Endothelial cell of umbilical vein (primary cell): ENCODE results near the gene CIAPIN1. TPM values are rescaled to one million over a fixed set of nuclear protein-coding genes. Genes with fewer than 3 reads are reported as not detected.

ENCODE experiments used
- BruUV-seq: library from RNA; stranded (reverse); fragments of 400-500 nt; replicated peaks from 2 replicates; lab custom pipeline; 2021; lab: Mats Ljungman, UMichigan
- CTCF ChIA-PET: fragments of 300-600, 350-600 bp; sonication (Branson Sonifier 250); formaldehyde crosslinking; loops from one replicate; lab custom pipeline; 2021; ENCODE audit warnings: antibody characterized with exemption, inconsistent platforms; lab: Charles Lee
- POLR2A ChIA-PET: fragments of 300-600, 350-600 bp; sonication (Branson Sonifier 250); formaldehyde crosslinking; loops from one replicate; lab custom pipeline; 2021; ENCODE audit warnings: antibody characterized with exemption, inconsistent platforms; lab: Charles Lee
- DNase-seq: peaks from one replicate; pipeline ENCODE4 v3.0.0-alpha.2; 2011; ENCODE audit warnings: low read depth, low spot score
- FAIRE-seq: peaks from 2 replicates; lab custom pipeline; 2011; peaks lifted over from hg19 to GRCh38; lab: Jason Lieb, UNC
- H2AFZ ChIP-seq: 2 replicates; pipeline ENCODE4 v1.6.0; 2012; ENCODE audit warnings: low read depth, low read length, control low read depth, inconsistent platforms
- H3K27ac ChIP-seq: 2 replicates; pipeline ENCODE4 v1.5.1; 2011; ENCODE audit warnings: low read depth, mild to moderate bottlenecking, control low read depth, low read length, moderate library complexity; ENCODE audit not compliant: insufficient read depth
- H3K27me3 ChIP-seq, 2 experiments: 2 replicates each; pipeline versions ENCODE4 v1.6.0 to v1.6.1; 2011; ENCODE audit warnings: low read length in 2 of 2, mixed read lengths in 1 of 2; ENCODE audit not compliant: control insufficient read depth in 2 of 2, insufficient read depth in 2 of 2
- H3K36me3 ChIP-seq, 2 experiments: 2 replicates in 1 of 2; 3 replicates in 1 of 2; pipeline ENCODE4 v1.5.1; 2011; ENCODE audit warnings: low read length in 2 of 2, mild to moderate bottlenecking in 1 of 2, moderate library complexity in 1 of 2; ENCODE audit not compliant: control insufficient read depth in 2 of 2, insufficient read depth in 2 of 2; ENCODE audit errors: extremely low read depth in 1 of 2
- H3K4me1 ChIP-seq: 3 replicates; pipeline ENCODE4 v1.5.1; 2011; ENCODE audit warnings: mild to moderate bottlenecking, low read length; ENCODE audit not compliant: control insufficient read depth, insufficient read depth; ENCODE audit errors: extremely low read depth
- H3K4me2 ChIP-seq: 2 replicates; pipeline ENCODE4 v1.6.1; 2011; ENCODE audit warnings: low read length, control low read depth, mixed read lengths; ENCODE audit not compliant: insufficient read depth
- H3K4me3 ChIP-seq, 3 experiments: fragments of 200-600 bp in 1 of 3; sonication (generic), shearing (Covaris generic) in 1 of 3; replicated peaks in 1 of 3; 2 replicates each; pipeline ENCODE4 v1.5.1; 2011 to 2016; ENCODE audit warnings: control low read depth in 3 of 3, low read length in 3 of 3, mild to moderate bottlenecking in 2 of 3, inconsistent platforms in 1 of 3, low read depth in 1 of 3, moderate library complexity in 1 of 3; ENCODE audit not compliant: insufficient read depth in 1 of 3
- H3K79me2 ChIP-seq: 2 replicates; pipeline ENCODE4 v1.6.0; 2012; ENCODE audit warnings: low read length, inconsistent platforms; ENCODE audit not compliant: control insufficient read depth, insufficient read depth
- H3K9ac ChIP-seq: replicated peaks from 2 replicates; pipeline ENCODE3; 2011; ENCODE audit warnings: low read length, control low read depth; ENCODE audit not compliant: insufficient read depth; ENCODE audit errors: extremely low read depth
- H3K9me1 ChIP-seq: replicated peaks from 3 replicates; pipeline ENCODE4 v1.6.0; 2011; ENCODE audit warnings: mild to moderate bottlenecking, low read length; ENCODE audit not compliant: control insufficient read depth, insufficient read depth; ENCODE audit errors: extremely low read depth
- H3K9me3 ChIP-seq: replicated peaks from 2 replicates; pipeline ENCODE4 v1.5.1; 2012; ENCODE audit warnings: low read length, inconsistent platforms; ENCODE audit not compliant: control insufficient read depth, insufficient read depth
- H4K20me1 ChIP-seq: replicated peaks from 2 replicates; pipeline ENCODE3; 2011; ENCODE audit warnings: mild to moderate bottlenecking, low read length; ENCODE audit not compliant: control insufficient read depth, insufficient read depth; ENCODE audit errors: extremely low read depth
- FOS ChIP-seq: IDR thresholded peaks from 2 replicates; pipeline ENCODE4 v1.6.1; 2011; ENCODE audit warnings: mild to moderate bottlenecking, low read length, moderate library complexity, borderline replicate concordance; ENCODE audit not compliant: insufficient read depth
- GATA2 ChIP-seq: IDR thresholded peaks from 2 replicates; pipeline ENCODE4 v1.7.0; 2011; ENCODE audit warnings: low read depth, mild to moderate bottlenecking, moderate library complexity, mixed read lengths, low read length; ENCODE audit not compliant: insufficient read length, insufficient read depth
- JUN ChIP-seq: IDR thresholded peaks from 2 replicates; pipeline ENCODE4 v1.6.1; 2011; ENCODE audit warnings: borderline replicate concordance, low read depth; ENCODE audit not compliant: insufficient read length, insufficient read depth
- dilution Hi-C: fragments of 300-500 bp; cut with MboI; formaldehyde crosslinking; loops from one replicate; pipeline ENCODE4 v1.15.0; 2019; ENCODE audit warnings: low sequenced_read_pairs; ENCODE audit not compliant: extremely low pct_ligation_motif_present
- intact Hi-C: fragments of 100-400 bp; cut with micrococcal nuclease; formaldehyde crosslinking; loops from one replicate; pipeline ENCODE4 v1.10.0; 2022
- polyA plus RNA-seq, 4 experiments: library from polyadenylated mRNA; depleted of rRNA in 3 of 4; stranded (reverse) in 3 of 4; unstranded in 1 of 4; fragments of >200 nt; gene quantifications; 2 replicates each; pipeline versions ENCODE4 v1.2.1 to v1.2.3, GENCODE V29; 2011 to 2012; ENCODE audit warnings: missing spikeins in 1 of 4
- total RNA-seq: library from RNA; stranded (reverse); gene quantifications from 2 replicates; pipeline ENCODE4 v1.2.3, GENCODE V29; 2021
- TF ChIP-seq, protein P1 (sequence below), 2 donors: IDR thresholded peaks; 1 replicate in 1 of 2; 2 replicates in 1 of 2; pipeline ENCODE4 v1.5.1; 2011; ENCODE audit warnings: low read length in 2 of 2, mild to moderate bottlenecking in 2 of 2, moderate library complexity in 2 of 2, control low read depth in 1 of 2, inconsistent platforms in 1 of 2, low read depth in 1 of 2; ENCODE audit not compliant: insufficient read depth in 1 of 2; ENCODE audit errors: extremely low read depth in 1 of 2

CIAPIN1 gene
- total and polyA plus RNA-seq, 2 donors (not counting 3 experiments of a cell fraction or from before 2014, with no cell fraction given): 74.6 to 77.9 TPM

DNA sequence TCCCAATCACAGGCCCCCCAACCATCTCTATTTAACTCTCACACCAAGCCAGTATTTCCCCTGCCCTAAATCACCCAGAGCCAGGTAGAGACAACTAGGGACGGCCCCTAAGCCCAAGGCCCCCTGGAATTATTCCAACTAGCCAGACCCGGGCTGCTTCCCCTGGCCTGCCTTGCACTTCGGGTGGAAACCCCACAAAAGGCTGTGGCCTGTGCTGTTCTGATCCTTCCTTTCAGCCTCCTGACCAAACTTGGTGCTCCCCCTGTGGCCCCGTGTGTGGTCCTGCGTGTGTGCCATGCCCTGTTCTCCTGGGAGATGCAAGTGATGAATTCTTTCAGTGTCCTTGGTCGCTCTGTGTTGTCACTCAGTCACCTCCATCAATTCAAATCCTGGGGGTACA, 27.7 kb downstream of the CIAPIN1 start:
- H3K9me1 ChIP-seq: no peaks in the 10 kb centered on the region
- no peak for FAIRE-seq
- ChIA-PET POLR2A (no interaction called here), CTCF (interaction anchor here (0.8 to 16.2 kb wide), 5 partner anchors 15 to 114 kb away, joined by 3 to 507 read pairs (median 17); partner anchors contain the start of genes CCL17, CIAPIN1 and COQ9)
- H2AFZ ChIP-seq: no peak overlapping the region
- no peaks in the 10 kb centered on the region for H3K27me3 ChIP-seq
- H3K4me1 ChIP-seq: peaks cover 7% of the 10 kb centered on the region
- no peaks in the 10 kb centered on the region for H3K9me3 ChIP-seq
- H4K20me1 ChIP-seq: no peaks in the 10 kb centered on the region
- H3K4me3 ChIP-seq: no peak overlapping the region
- no peaks in the 10 kb centered on the region for H3K79me2 ChIP-seq
- TF ChIP-seq, protein P1, sequence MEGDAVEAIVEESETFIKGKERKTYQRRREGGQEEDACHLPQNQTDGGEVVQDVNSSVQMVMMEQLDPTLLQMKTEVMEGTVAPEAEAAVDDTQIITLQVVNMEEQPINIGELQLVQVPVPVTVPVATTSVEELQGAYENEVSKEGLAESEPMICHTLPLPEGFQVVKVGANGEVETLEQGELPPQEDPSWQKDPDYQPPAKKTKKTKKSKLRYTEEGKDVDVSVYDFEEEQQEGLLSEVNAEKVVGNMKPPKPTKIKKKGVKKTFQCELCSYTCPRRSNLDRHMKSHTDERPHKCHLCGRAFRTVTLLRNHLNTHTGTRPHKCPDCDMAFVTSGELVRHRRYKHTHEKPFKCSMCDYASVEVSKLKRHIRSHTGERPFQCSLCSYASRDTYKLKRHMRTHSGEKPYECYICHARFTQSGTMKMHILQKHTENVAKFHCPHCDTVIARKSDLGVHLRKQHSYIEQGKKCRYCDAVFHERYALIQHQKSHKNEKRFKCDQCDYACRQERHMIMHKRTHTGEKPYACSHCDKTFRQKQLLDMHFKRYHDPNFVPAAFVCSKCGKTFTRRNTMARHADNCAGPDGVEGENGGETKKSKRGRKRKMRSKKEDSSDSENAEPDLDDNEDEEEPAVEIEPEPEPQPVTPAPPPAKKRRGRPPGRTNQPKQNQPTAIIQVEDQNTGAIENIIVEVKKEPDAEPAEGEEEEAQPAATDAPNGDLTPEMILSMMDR (IDR thresholded peaks at IDR 0.05; ENCODE audit: extremely low read depth in 1 of 2, insufficient read depth in 1 of 2, low read depth in 1 of 2, low read length in 2 of 2): peak in 1 of 2 donors; percentile 0
- TF ChIP-seq JUN: no peak
- no peak for TF ChIP-seq GATA2
- no peak for TF ChIP-seq FOS
- no peak for DNase-seq
- H3K36me3 ChIP-seq: no peaks in the 10 kb centered on the region
- BruUV-seq: no TSS peak
- intact Hi-C loops (loop anchor here (1.0 to 5.0 kb wide), 3 partner anchors 100 to 337 kb away; partner anchors contain the start of genes PSME3IP1 and RSPRY1), dilution Hi-C loops (loop anchor here (25.0 kb wide), 1 partner anchor 107 kb away; no protein-coding TSS in a partner anchor)
- H3K9ac ChIP-seq: no peak overlapping the region
- no peak overlapping the region for H3K4me2 ChIP-seq
- no peak overlapping the region for H3K27ac ChIP-seq
